Thyroid gland (tissue), 4 donors: ENCODE results near the gene LKAAEAR1. TPM values are rescaled to one million over a fixed set of nuclear protein-coding genes. Genes with fewer than 3 reads are reported as not detected.

ENCODE experiments used
- DNase-seq, 2 donors: peaks; one replicate each; pipeline ENCODE4 v3.0.0-alpha.2; 2019
- H3K27ac ChIP-seq, 3 donors: fragments of 200-600 bp; sonication (generic); 1 replicate in 2 of 3; 2 replicates in 1 of 3; pipeline ENCODE4 v1.5.1; 2016 to 2019; ENCODE audit warnings: mild to moderate bottlenecking in 1 of 3, moderate library complexity in 1 of 3
- H3K27me3 ChIP-seq: fragments of 200-600 bp; sonication (generic); one replicate; pipeline ENCODE4 v1.5.1; 2019
- H3K36me3 ChIP-seq, 2 donors: fragments of 200-600 bp; sonication (generic); one replicate each; pipeline ENCODE4 v1.5.1; 2016 to 2019
- H3K4me1 ChIP-seq, 2 donors: fragments of 200-600 bp; sonication (generic); one replicate each; pipeline ENCODE4 v1.5.1; 2017 to 2019
- H3K4me3 ChIP-seq, 3 donors: fragments of 200-600 bp; sonication (generic); replicated peaks in 1 of 3; 1 replicate in 2 of 3; 2 replicates in 1 of 3; pipeline ENCODE4 v1.5.1; 2016; ENCODE audit warnings: mild to moderate bottlenecking in 1 of 3
- H3K9me3 ChIP-seq: fragments of 200-600 bp; sonication (generic); one replicate; pipeline ENCODE4 v1.5.1; 2017
- POLR2A ChIP-seq, 2 donors: fragments of 450-650 bp; IDR thresholded peaks; one replicate each; pipeline ENCODE4 v1.6.1; 2017; ENCODE audit warnings: antibody characterized with exemption in 2 of 2, mild to moderate bottlenecking in 2 of 2, moderate library complexity in 1 of 2
- WGBS, 2 donors: methylation state at CpG; one replicate each; pipeline ENCODE4 v1.1.5; 2017; 5-methylcytosine and 5-hydroxymethylcytosine counted together
- intact Hi-C: fragments of 100-400 bp; cut with DNase I; formaldehyde crosslinking; loops from one replicate; pipeline ENCODE4 v1.15.1; 2023
- total RNA-seq, 4 donors: library from RNA; depleted of rRNA; stranded (reverse); fragments of >200 nt; gene quantifications; one replicate each; pipeline ENCODE4 v1.2.3, GENCODE V29; 2016
- TF ChIP-seq, protein P1 (sequence below), 6 experiments: fragments of 200-600 bp in 3 of 6; fragments of 450-650 bp in 3 of 6; sonication (generic) in 3 of 6; IDR thresholded peaks; one replicate each; pipeline ENCODE4 v1.5.1; 2016 to 2019; ENCODE audit warnings: antibody characterized with exemption in 6 of 6, mild to moderate bottlenecking in 2 of 6, inconsistent platforms in 1 of 6, moderate library complexity in 1 of 6

Gene LKAAEAR1
- total RNA-seq, 4 donors from 2014 or later = 1.3 to 1.7 TPM; not detected in 2

DNA sequence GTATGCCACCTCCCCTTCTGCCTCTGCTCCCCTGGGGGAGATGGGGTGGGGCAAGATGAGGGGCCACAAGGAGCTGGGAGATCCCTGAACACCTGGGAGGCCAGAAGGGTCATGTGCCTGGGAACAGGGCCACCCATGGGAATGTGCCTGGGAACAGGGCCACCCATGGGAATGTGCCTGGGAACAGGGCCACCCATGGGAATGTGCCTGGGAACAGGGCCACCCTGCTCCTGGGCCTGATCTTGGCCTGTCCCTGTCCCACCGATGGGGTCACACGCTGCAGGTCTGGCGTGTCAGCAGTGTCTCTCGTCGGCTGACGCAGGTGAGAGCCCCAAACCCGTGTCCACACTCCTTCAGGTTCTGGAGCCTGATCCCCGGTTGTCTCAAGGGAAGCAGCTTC, 9.2 kb downstream of the LKAAEAR1 start:
- H3K4me3 ChIP-seq = no peak overlapping the region
- peaks cover 11 to 17% of the 10 kb centered on the region in 2 donors for H3K4me1 ChIP-seq
- peaks cover 0 to 10% of the 10 kb centered on the region in 2 donors for H3K36me3 ChIP-seq
- H3K9me3 ChIP-seq = no peaks in the 10 kb centered on the region
- no peak overlapping the region for H3K27ac ChIP-seq
- no peaks in the 10 kb centered on the region for H3K27me3 ChIP-seq
- WGBS, 2 donors = 95% methylated on average over 8 of the region's 8 CpGs; no CpG with 5 or more reads in 1 of the 2 donors
- TF ChIP-seq POLR2A (IDR thresholded peaks at IDR 0.05) = no peak
- TF ChIP-seq, protein P1, sequence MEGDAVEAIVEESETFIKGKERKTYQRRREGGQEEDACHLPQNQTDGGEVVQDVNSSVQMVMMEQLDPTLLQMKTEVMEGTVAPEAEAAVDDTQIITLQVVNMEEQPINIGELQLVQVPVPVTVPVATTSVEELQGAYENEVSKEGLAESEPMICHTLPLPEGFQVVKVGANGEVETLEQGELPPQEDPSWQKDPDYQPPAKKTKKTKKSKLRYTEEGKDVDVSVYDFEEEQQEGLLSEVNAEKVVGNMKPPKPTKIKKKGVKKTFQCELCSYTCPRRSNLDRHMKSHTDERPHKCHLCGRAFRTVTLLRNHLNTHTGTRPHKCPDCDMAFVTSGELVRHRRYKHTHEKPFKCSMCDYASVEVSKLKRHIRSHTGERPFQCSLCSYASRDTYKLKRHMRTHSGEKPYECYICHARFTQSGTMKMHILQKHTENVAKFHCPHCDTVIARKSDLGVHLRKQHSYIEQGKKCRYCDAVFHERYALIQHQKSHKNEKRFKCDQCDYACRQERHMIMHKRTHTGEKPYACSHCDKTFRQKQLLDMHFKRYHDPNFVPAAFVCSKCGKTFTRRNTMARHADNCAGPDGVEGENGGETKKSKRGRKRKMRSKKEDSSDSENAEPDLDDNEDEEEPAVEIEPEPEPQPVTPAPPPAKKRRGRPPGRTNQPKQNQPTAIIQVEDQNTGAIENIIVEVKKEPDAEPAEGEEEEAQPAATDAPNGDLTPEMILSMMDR (IDR thresholded peaks at IDR 0.05) = no peak
- no peak for DNase-seq
- intact Hi-C loops = no loop called here

DNA sequence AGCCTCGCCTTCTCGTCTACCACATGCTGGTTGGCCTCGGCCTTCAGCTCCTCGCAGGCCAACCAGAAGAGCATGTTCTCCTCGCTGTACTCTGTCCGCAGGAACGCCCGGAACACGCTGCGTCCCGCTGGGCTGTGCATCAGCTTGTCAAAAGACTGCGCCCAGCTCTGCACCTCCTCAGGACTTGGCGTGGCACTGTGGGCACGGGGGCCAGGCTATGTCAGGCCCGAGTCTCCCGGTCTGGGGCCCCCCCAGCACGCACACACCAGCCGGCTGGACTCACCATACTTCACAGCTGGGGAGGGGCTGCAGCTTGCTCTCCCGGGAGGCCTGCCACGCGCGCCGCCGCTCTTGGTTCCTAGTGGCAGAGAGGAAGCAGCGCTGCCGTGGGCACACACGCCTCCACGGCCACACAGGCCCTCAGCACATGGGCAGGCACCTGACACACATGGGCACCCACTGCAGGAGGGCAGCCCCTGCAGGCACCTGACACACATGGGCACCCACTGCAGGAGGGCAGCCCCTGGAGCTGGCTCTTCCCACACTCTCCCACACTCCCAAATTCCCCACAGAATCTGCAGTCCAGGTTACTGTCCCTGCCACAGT, 9.9 kb downstream of the LKAAEAR1 start:
- intact Hi-C loops = no loop called here
- DNase-seq = no peak
- Histone ChIP-seq H3K9me3 (no peaks in the 10 kb centered on the region), H3K27ac (no peak overlapping the region), H3K27me3 (no peaks in the 10 kb centered on the region), H3K36me3 (peaks cover 0 to 10% of the 10 kb centered on the region in 2 donors), H3K4me3 (no peak overlapping the region), H3K4me1 (peaks cover 11 to 16% of the 10 kb centered on the region in 2 donors)
- 93 to 97% methylated on average over 7 to 17 of the region's 28 CpGs for WGBS, 2 donors
- TF ChIP-seq, protein P1 (IDR thresholded peaks at IDR 0.05) = no peak
- TF ChIP-seq POLR2A (IDR thresholded peaks at IDR 0.05) = no peak

DNA sequence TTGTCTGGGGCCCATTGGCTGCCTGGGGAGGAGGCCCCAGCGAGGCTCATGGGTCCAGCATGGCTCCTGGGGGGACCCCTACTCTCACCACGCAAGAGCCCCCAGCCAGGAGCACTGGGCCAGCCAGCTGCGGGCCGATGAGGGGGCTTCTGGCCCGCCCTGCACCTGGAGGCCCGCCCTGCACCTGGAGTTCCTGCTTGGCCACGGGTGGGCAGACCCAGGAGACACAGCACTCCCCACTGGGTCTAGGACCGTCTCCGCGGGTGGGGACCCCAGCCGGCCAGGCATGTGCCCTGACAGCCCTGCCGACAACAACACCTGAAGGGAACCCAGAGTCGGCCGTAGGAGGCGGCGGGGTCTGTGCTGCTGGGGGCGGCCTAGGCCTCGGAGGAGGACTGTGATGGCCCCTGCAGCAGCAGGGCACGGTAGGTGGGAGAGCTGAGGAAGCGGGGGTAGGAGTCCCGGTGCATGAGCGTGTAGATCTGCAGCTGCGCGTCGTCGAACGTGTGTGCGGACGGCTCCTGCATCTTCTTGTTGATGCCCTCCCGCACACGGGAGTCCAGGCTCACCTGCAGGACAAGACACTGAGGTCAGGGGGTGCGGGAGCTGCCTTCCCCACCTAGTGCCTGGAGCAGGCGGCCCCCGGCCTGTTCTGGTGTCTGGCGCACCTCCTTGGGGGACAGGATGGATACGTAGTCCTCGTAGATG, 10.6 kb downstream of the LKAAEAR1 start:
- no peaks in the 10 kb centered on the region for H3K9me3 ChIP-seq
- intact Hi-C loops = no loop called here
- H3K27me3 ChIP-seq = no peaks in the 10 kb centered on the region
- H3K27ac ChIP-seq = no peak overlapping the region
- no peak for DNase-seq
- 92 to 93% methylated on average over 17 to 36 of the region's 37 CpGs for WGBS, 2 donors
- H3K4me1 ChIP-seq = peaks cover 4 to 9% of the 10 kb centered on the region in 2 donors
- TF ChIP-seq, protein P1 (IDR thresholded peaks at IDR 0.05) = no peak
- TF ChIP-seq POLR2A (IDR thresholded peaks at IDR 0.05) = no peak
- peaks cover 0 to 10% of the 10 kb centered on the region in 2 donors for H3K36me3 ChIP-seq
- no peak overlapping the region for H3K4me3 ChIP-seq

DNA sequence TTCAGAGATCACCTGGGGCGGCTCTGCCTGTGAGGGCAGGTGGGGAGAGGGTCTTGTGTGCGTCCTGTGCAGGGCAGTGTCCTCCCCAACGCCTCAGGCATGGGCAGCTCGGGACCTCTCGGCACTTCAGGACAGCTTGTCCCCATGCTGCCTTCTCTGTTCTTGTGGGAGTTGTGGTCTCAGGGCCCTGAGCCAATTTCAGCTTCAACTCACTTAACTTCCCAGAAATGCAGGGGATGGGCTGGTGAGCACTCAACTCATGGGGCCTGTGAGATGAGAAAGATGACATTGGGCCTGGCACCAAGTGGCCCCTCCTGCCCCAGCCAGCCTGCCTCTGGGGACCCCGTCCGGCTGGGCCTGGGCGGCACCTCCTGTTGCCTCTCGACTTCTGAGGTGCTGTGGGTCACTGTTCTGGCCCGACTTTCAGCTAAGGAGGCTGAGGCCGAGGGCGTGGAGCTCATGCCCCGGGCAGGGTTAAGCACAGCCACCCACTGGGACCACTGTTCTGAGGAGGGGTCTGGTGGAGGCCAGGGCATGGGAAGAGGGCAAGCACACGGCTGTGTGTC, 11.6 kb downstream of the LKAAEAR1 start:
- intact Hi-C loops = no loop called here
- 82 to 84% methylated on average over 6 to 11 of the region's 14 CpGs for WGBS, 2 donors
- Histone ChIP-seq H3K27ac (no peak overlapping the region), H3K27me3 (no peaks in the 10 kb centered on the region), H3K9me3 (no peaks in the 10 kb centered on the region), H3K4me3 (no peak overlapping the region), H3K36me3 (peaks cover 0 to 10% of the 10 kb centered on the region in 2 donors), H3K4me1 (no peaks in the 10 kb centered on the region)
- TF ChIP-seq, protein P1 (IDR thresholded peaks at IDR 0.05) = no peak
- TF ChIP-seq POLR2A (IDR thresholded peaks at IDR 0.05) = no peak
- no peak for DNase-seq
